ENCODE measurements around the gene SPAG4. TPM values are rescaled to one million over a fixed set of nuclear protein-coding genes. Genes with fewer than 3 reads are reported as not detected.

SPAG4 gene
- total and polyA plus RNA-seq, 2 experiments from 2014 or later, result 2.7 to 2.9 TPM

DNA sequence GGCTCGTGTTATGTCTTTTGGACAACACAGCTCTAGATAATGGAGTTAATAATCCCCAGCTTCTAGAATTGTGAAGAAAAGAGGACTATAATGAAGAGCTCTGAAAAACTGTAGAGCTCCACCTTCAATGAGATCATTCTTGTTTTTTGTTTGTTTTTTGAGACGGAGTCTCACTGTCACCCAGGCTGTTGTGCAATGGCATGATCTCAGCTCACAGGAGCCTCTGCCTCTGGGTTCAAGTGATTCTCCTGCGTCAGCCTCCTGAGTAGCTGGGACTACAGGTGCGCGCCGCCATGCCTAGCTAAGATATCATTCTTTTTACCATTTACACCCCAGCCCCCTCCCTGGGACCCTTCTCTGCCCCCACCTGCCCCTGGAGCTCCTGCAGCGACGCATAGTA, 37.2 kb upstream of the SPAG4 start:
- no peaks in the 10 kb centered on the region for H3K27me3 ChIP-seq (ENCODE audit: insufficient read depth)
- H3K4me2 ChIP-seq, result no peak overlapping the region
- no peak overlapping the region for H3K27ac ChIP-seq (ENCODE audit: low read depth)
- H3K9me3 Mint-ChIP-seq, result peaks cover 10% of the 10 kb centered on the region
- no peak overlapping the region for H2AFZ ChIP-seq
- H3K27ac Mint-ChIP-seq, result no peak overlapping the region
- H3K36me3 Mint-ChIP-seq (ENCODE audit: low read depth), result peaks cover 3% of the 10 kb centered on the region; the same call in 1 of the 3 replicates
- H3K27me3 Mint-ChIP-seq (ENCODE audit: insufficient read depth, low read depth, poor library complexity), result peaks cover 2% of the 10 kb centered on the region
- no peak overlapping the region for H3K4me3 ChIP-seq
- ATAC-seq, result no peak
- no peaks in the 10 kb centered on the region for H4K20me1 ChIP-seq (replicated peaks; ENCODE audit: insufficient read depth)
- H3K4me1 Mint-ChIP-seq, result no peaks in the 10 kb centered on the region
- DNase-seq (ENCODE audit: low spot score), result no peak
- no peaks in the 10 kb centered on the region for H3K79me2 ChIP-seq (replicated peaks; ENCODE audit: insufficient read depth)
- H3K4me1 ChIP-seq (ENCODE audit: insufficient read depth), result no peaks in the 10 kb centered on the region
- no peak overlapping the region for H3K4me3 Mint-ChIP-seq
- no peak for TF ChIP-seq ZNF114 (CRISPR knock-in tag; IDR thresholded peaks at IDR 0.05)
- TF ChIP-seq, protein P1, sequence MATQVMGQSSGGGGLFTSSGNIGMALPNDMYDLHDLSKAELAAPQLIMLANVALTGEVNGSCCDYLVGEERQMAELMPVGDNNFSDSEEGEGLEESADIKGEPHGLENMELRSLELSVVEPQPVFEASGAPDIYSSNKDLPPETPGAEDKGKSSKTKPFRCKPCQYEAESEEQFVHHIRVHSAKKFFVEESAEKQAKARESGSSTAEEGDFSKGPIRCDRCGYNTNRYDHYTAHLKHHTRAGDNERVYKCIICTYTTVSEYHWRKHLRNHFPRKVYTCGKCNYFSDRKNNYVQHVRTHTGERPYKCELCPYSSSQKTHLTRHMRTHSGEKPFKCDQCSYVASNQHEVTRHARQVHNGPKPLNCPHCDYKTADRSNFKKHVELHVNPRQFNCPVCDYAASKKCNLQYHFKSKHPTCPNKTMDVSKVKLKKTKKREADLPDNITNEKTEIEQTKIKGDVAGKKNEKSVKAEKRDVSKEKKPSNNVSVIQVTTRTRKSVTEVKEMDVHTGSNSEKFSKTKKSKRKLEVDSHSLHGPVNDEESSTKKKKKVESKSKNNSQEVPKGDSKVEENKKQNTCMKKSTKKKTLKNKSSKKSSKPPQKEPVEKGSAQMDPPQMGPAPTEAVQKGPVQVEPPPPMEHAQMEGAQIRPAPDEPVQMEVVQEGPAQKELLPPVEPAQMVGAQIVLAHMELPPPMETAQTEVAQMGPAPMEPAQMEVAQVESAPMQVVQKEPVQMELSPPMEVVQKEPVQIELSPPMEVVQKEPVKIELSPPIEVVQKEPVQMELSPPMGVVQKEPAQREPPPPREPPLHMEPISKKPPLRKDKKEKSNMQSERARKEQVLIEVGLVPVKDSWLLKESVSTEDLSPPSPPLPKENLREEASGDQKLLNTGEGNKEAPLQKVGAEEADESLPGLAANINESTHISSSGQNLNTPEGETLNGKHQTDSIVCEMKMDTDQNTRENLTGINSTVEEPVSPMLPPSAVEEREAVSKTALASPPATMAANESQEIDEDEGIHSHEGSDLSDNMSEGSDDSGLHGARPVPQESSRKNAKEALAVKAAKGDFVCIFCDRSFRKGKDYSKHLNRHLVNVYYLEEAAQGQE (IDR thresholded peaks at IDR 0.05; ENCODE audit: unreplicated experiment), result no peak
- no peak for TF ChIP-seq CREB1 (CRISPR knock-in tag; IDR thresholded peaks at IDR 0.05; ENCODE audit: low read depth)
- no peak for TF ChIP-seq JUNB (IDR thresholded peaks at IDR 0.05; ENCODE audit: unreplicated experiment)
- TF ChIP-seq POLR2AphosphoS5 (IDR thresholded peaks at IDR 0.05; ENCODE audit: low read depth), result no peak
- no peak for TF ChIP-seq NANOG (IDR thresholded peaks at IDR 0.05; ENCODE audit: borderline replicate concordance)
- no peak for TF ChIP-seq ZNF331 (CRISPR knock-in tag; IDR thresholded peaks at IDR 0.05; ENCODE audit: low read depth)
- no peak for TF ChIP-seq EZH2phosphoT487 (IDR thresholded peaks at IDR 0.05; ENCODE audit: unreplicated experiment)
- TF ChIP-seq EZH2 (IDR thresholded peaks at IDR 0.05; ENCODE audit: low read depth, unreplicated experiment), result no peak
- no peak for TF ChIP-seq STAT1 (IDR thresholded peaks at IDR 0.05; ENCODE audit: unreplicated experiment)
- TF ChIP-seq, protein P2, sequence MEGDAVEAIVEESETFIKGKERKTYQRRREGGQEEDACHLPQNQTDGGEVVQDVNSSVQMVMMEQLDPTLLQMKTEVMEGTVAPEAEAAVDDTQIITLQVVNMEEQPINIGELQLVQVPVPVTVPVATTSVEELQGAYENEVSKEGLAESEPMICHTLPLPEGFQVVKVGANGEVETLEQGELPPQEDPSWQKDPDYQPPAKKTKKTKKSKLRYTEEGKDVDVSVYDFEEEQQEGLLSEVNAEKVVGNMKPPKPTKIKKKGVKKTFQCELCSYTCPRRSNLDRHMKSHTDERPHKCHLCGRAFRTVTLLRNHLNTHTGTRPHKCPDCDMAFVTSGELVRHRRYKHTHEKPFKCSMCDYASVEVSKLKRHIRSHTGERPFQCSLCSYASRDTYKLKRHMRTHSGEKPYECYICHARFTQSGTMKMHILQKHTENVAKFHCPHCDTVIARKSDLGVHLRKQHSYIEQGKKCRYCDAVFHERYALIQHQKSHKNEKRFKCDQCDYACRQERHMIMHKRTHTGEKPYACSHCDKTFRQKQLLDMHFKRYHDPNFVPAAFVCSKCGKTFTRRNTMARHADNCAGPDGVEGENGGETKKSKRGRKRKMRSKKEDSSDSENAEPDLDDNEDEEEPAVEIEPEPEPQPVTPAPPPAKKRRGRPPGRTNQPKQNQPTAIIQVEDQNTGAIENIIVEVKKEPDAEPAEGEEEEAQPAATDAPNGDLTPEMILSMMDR (conservative IDR thresholded peaks at IDR 0.05; ENCODE audit: low read depth in 2 of 2), result no peak
- TF ChIP-seq, protein P3, sequence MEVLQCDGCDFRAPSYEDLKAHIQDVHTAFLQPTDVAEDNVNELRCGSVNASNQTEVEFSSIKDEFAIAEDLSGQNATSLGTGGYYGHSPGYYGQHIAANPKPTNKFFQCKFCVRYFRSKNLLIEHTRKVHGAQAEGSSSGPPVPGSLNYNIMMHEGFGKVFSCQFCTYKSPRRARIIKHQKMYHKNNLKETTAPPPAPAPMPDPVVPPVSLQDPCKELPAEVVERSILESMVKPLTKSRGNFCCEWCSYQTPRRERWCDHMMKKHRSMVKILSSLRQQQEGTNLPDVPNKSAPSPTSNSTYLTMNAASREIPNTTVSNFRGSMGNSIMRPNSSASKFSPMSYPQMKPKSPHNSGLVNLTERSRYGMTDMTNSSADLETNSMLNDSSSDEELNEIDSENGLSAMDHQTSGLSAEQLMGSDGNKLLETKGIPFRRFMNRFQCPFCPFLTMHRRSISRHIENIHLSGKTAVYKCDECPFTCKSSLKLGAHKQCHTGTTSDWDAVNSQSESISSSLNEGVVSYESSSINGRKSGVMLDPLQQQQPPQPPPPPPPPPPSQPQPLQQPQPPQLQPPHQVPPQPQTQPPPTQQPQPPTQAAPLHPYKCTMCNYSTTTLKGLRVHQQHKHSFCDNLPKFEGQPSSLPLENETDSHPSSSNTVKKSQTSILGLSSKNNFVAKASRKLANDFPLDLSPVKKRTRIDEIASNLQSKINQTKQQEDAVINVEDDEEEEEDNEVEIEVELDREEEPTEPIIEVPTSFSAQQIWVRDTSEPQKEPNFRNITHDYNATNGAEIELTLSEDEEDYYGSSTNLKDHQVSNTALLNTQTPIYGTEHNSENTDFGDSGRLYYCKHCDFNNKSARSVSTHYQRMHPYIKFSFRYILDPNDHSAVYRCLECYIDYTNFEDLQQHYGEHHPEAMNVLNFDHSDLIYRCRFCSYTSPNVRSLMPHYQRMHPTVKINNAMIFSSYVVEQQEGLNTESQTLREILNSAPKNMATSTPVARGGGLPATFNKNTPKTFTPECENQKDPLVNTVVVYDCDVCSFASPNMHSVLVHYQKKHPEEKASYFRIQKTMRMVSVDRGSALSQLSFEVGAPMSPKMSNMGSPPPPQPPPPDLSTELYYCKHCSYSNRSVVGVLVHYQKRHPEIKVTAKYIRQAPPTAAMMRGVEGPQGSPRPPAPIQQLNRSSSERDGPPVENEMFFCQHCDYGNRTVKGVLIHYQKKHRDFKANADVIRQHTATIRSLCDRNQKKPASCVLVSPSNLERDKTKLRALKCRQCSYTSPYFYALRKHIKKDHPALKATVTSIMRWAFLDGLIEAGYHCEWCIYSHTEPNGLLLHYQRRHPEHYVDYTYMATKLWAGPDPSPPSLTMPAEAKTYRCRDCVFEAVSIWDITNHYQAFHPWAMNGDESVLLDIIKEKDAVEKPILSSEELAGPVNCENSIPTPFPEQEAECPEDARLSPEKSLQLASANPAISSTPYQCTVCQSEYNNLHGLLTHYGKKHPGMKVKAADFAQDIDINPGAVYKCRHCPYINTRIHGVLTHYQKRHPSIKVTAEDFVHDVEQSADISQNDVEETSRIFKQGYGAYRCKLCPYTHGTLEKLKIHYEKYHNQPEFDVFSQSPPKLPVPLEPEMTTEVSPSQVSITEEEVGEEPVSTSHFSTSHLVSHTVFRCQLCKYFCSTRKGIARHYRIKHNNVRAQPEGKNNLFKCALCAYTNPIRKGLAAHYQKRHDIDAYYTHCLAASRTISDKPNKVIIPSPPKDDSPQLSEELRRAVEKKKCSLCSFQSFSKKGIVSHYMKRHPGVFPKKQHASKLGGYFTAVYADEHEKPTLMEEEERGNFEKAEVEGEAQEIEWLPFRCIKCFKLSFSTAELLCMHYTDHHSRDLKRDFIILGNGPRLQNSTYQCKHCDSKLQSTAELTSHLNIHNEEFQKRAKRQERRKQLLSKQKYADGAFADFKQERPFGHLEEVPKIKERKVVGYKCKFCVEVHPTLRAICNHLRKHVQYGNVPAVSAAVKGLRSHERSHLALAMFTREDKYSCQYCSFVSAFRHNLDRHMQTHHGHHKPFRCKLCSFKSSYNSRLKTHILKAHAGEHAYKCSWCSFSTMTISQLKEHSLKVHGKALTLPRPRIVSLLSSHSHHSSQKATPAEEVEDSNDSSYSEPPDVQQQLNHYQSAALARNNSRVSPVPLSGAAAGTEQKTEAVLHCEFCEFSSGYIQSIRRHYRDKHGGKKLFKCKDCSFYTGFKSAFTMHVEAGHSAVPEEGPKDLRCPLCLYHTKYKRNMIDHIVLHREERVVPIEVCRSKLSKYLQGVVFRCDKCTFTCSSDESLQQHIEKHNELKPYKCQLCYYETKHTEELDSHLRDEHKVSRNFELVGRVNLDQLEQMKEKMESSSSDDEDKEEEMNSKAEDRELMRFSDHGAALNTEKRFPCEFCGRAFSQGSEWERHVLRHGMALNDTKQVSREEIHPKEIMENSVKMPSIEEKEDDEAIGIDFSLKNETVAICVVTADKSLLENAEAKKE (CRISPR knock-in tag; IDR thresholded peaks at IDR 0.05), result no peak
- TF ChIP-seq, protein P4, sequence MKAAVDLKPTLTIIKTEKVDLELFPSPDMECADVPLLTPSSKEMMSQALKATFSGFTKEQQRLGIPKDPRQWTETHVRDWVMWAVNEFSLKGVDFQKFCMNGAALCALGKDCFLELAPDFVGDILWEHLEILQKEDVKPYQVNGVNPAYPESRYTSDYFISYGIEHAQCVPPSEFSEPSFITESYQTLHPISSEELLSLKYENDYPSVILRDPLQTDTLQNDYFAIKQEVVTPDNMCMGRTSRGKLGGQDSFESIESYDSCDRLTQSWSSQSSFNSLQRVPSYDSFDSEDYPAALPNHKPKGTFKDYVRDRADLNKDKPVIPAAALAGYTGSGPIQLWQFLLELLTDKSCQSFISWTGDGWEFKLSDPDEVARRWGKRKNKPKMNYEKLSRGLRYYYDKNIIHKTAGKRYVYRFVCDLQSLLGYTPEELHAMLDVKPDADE (IDR thresholded peaks at IDR 0.05), result no peak
- no peaks in the 10 kb centered on the region for H3K9me2 ChIP-seq (ENCODE audit: insufficient read depth)
- no peaks in the 10 kb centered on the region for H3K36me3 ChIP-seq (ENCODE audit: insufficient read depth)
- no peaks in the 10 kb centered on the region for H3F3A ChIP-seq (replicated peaks; ENCODE audit: low read depth)
